Prostate gland (tissue), 2 donors: ENCODE results near the gene MRPL33.

Source experiments
- POLR2A ChIP-seq: fragments of 450-650 bp; IDR thresholded peaks from one replicate; pipeline ENCODE4 v1.6.1; 2016; ENCODE audit warnings: antibody characterized with exemption, mild to moderate bottlenecking
- TF ChIP-seq, protein P1 (sequence below), 4 experiments: fragments of 200-600 bp in 2 of 4; fragments of 450-650 bp in 2 of 4; sonication (generic) in 2 of 4; IDR thresholded peaks; 1 replicate in 3 of 4; 2 replicates in 1 of 4; pipeline ENCODE4 v1.5.1; 2016 to 2019; ENCODE audit warnings: antibody characterized with exemption in 4 of 4, mild to moderate bottlenecking in 2 of 4, moderate library complexity in 2 of 4

GRCh38 chr2:27809761-27810241 is 38.3 kb downstream of the MRPL33 start:
- TF ChIP-seq, protein P1, sequence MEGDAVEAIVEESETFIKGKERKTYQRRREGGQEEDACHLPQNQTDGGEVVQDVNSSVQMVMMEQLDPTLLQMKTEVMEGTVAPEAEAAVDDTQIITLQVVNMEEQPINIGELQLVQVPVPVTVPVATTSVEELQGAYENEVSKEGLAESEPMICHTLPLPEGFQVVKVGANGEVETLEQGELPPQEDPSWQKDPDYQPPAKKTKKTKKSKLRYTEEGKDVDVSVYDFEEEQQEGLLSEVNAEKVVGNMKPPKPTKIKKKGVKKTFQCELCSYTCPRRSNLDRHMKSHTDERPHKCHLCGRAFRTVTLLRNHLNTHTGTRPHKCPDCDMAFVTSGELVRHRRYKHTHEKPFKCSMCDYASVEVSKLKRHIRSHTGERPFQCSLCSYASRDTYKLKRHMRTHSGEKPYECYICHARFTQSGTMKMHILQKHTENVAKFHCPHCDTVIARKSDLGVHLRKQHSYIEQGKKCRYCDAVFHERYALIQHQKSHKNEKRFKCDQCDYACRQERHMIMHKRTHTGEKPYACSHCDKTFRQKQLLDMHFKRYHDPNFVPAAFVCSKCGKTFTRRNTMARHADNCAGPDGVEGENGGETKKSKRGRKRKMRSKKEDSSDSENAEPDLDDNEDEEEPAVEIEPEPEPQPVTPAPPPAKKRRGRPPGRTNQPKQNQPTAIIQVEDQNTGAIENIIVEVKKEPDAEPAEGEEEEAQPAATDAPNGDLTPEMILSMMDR (IDR thresholded peaks at IDR 0.05), result no peak
- no peak for TF ChIP-seq POLR2A
